Activated gamma-delta T cell (primary cell): ENCODE results near the gene VWA2.

ENCODE experiments used
- DNase-seq: peaks from one replicate; lab custom pipeline; 2025; lab: John Stamatoyannopoulos, UW

The VWA2 gene

GRCh38 chr10:114294549-114294948, 55.5 kb downstream of the VWA2 start:
- DNase-seq: no peak

GRCh38 chr10:114295393-114295792, 56.3 kb downstream of the VWA2 start:
- DNase-seq: no peak

- DNase-seq: no peak
Measured at GRCh38 chr10:114297136-114297705, 58.2 kb downstream of the VWA2 start.

GRCh38 chr10:114300036-114300645, 61.1 kb downstream of the VWA2 start:
- DNase-seq: no peak

DNA sequence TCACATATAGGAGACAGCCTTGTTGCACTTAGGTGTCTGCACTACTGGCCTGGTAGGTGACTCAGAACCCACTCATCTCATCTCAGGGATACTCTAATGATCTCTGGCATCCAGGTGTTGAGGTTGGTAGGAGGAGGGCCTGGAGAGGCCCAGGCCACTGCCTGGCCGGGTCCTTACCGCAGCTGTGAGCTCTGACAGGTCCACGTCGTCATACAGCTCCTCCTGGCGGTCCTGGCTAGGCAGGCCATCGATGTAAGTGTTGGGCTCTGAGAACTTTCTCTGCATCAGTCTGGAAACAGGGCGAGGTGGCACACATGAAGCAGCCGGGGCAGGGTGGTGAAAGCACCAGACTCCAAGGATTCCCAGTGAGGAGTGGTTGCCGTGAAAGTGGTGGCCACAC, 62.1 kb downstream of the VWA2 start:
- DNase-seq: no peak

GRCh38 chr10:114301951-114302710, 63.1 kb downstream of the VWA2 start:
- DNase-seq: no peak

DNA sequence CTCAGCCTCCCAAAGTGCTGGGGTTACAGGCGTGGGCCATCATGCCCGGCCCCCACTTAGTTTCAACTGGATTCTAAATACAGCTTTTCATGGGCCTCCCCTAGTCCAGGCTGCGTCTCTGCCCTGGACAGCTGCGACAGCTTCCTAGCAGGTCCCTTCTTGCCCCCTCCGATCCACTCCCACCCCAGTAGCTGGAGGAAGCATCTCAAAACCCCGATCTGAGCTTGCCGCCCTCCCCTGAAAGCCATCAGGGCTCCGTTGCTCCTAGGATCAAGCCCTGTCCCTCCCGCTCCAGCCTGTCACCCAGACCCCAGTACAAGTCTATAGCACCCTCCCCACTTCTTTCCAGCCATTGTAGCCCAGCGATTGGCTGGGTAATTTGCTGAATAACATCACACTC, 64.5 kb downstream of the VWA2 start:
- no peak for DNase-seq

DNA sequence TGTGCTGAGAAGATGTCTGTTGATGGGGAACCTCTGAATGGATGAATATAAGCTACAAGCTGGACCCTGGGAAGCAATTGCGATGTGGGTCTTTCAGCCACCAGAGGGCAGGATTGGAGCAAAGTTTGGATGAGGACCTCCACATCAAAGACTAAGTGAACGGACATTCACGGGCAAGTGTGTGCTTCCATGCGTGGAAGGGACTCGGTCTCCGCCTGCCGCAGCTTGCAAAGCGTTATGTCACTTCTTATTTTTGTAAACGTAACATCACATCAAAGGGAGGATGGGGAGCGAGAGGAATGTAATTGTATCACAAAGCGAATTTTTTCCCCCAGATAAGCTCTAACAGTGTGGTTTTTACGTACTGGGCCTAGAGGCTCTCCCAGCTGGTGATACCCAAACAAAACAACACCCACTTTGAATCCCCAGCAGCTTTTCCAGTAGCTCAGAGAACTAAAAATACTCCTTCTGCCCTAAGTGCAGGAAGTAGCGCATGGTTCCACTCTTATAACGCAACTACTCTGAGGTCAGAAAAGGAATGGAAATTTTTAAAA, 65.0 kb downstream of the VWA2 start:
- no peak for DNase-seq

DNA sequence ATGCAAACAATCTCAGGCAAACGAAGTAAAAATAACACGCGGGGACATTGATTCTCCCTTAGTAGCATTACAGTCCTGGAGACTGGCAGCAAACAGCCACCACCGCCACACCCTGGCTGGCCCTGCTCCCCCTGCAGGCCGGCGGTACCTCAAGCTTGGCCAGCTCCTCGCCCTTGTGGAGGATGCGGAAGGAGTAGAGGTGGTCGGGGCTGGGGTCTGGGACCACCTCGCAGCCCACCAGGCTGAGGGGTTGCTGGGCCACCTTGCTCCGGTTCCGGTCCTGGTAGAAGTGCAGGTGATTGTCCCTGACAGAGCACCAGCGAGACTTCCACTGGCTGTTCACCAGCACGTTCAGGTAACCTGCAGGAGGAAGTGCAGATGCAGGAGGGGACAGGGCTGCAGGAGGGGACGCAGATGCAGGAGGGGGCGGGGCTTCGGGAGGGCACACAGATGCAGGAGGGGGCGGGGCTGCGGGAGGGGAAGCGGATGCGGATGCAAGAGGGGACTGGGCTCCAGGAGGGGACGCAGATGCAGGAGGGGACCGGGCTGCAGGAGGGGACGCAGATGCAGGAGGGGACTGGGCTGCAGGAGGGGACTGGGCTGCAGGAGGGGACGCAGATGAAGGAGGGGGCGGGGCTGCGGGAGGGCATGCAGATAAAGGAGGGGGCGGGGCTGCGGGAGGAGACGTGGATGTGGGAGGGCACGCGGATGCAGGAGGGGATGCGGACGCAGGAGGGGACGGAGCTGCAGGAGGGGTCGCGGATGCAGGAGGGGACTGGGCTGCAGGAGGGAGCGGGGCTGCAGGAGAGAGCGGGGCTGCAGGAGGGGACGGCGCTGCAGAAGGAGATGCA, 65.7 kb downstream of the VWA2 start:
- DNase-seq: peak; percentile 31

DNA sequence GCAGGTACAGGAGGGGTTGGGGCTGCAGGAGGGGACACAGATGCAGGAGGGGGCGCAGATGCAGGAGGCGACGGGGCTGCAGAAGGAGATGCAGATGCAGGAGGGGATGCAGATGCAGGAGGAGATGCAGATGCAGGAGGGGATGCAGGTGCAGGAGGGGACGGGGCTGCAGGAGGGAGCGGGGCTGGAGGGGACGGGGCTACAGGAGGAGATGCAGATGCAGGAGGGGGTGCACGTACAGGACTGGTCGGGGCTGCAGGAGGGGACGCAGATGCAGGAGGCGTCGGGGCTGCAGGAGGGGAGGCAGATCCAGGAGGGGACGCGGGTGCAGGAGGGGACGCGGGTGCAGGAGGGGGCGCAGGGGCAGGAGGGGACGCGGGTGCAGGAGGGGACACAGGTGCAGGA, 66.5 kb downstream of the VWA2 start:
- DNase-seq: no peak

DNA sequence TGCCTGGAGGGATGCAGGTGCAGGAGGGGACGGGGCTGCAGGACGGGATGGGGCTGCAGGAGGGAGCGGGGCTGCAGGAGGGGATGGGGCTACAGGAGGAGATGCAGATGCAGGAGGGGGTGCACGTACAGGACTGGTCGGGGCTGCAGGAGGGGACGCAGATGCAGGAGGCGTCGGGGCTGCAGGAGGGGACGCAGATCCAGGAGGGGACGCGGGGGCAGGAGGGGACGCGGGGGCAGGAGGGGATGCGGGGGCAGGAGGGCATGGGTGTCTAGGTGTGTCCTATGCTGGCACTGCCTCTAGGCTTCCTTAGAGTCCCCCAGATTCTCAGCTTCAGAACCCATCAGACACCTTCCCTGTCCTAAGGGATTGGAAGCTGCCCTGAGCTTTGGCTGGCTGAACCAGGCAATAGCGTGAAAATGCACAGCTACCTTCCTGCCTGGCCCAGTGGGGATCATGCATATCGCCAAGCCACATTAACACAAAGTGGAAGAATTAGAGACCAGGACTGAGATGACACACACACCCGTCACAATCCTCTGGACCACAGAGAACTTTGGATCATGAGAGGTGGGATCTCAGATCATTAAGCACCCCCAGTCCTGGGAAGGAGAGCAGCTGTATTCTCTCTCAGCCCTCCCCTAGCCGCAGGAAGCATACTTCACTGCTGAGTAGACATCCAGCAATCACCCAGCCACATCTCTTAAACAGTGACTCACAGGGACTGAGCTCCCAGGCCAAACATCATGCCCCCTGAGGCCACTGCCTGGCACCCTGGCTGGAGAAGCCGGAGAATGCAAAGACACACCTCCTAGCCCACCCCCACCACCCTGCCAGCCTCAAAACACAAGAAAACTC, 67.3 kb downstream of the VWA2 start:
- DNase-seq: no peak

- DNase-seq: no peak
Measured at GRCh38 chr10:114307731-114308130, 68.7 kb downstream of the VWA2 start.

DNA sequence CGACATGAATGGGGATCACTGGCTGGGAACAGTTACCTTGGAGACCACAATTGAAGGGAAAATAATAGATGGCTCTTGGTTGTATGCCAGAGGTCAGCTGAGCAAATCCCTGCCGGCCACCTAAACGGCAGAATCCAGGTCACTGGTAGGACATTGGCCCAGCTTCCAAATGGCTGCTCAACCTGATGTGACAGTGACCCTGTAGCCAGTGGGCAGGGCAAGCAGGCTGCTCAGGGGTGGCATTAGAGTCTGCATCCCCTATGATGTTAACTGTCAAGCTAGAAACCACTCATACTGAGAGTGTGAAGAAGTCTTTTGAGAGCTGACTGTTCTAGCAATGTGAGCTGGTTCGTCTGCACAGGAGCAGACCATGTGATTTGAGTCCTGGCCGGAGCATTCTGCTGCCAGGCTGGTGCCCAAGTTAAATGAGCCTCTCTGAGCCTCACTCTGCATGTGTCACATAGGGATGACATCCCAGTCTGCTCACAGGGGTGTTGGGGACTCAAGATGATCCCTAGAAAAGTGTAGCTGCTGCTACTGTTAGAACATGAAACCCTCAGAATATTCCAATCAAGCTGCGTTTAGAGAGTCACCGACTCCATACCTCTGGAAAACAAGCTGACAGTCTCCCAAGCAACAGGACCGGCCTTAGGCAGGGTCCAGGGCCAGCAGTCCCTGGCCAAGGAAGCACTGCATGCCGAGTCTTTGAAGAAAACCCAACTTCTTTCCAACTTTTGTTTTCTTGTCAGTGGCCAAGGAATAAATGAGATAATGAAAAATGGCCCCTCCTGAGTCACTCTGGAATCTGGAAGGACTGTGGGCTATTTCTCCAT, 69.7 kb downstream of the VWA2 start:
- no peak for DNase-seq

DNA sequence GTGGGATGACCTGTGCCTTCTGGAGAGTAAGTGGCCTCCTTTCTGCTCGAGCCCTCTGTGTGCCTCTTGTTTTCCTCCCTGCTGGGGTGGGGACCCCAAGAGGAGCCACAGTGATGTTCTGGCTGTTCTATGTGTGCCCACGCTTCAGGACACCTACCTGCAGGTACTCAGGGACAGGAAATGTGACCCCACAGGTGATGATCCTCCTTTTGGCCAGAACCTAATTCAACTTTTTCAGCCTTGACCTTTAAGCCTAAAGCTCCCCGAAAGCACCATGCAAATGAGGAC, 70.3 kb downstream of the VWA2 start:
- DNase-seq: no peak

GRCh38 chr10:114310346-114310745, 71.3 kb downstream of the VWA2 start:
- DNase-seq: no peak

- DNase-seq: no peak
Measured at GRCh38 chr10:114311023-114311422, 72.0 kb downstream of the VWA2 start.

GRCh38 chr10:114311496-114312209, 72.6 kb downstream of the VWA2 start:
- no peak for DNase-seq

GRCh38 chr10:114313139-114313538, 74.1 kb downstream of the VWA2 start:
- no peak for DNase-seq

DNA sequence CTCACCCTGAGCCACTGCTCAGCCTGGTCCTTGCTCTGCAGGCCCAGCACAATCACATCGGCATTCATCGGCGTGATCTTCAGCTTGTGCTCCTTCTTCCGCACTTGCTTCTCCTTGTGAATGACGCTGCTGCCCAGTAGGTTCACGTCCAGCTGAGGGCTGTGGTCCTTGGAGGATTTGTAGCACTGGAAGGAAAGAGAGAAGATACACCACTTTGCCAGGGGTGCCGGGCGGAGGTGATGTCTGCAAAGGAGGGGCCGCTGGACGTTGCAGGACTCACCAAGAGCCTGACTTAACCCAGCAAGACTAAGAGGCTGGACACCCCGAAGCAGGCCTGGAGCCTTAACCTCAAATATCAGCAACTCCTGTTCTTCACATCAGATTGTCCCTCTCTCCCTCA, 74.8 kb downstream of the VWA2 start:
- DNase-seq: no peak
